IMR-90 (cell line): Measurements from ENCODE around the gene S100A5. TPM values are rescaled to one million over a fixed set of nuclear protein-coding genes. Genes with fewer than 3 reads are reported as not detected.

ENCODE experiments used
- FOS ChIP-seq: fragments of 150-350 bp; IDR thresholded peaks from 2 replicates; pipeline ENCODE4 v1.6.1; 2016; ENCODE audit warnings: low read depth, low read length
- MAFK ChIP-seq: IDR thresholded peaks from 2 replicates; pipeline ENCODE4 v1.6.1; 2012; ENCODE audit warnings: low read depth, low read length, improper control_type of control experiment
- MXI1 ChIP-seq: IDR thresholded peaks from 2 replicates; pipeline ENCODE4 v1.6.1; 2012; ENCODE audit warnings: low read depth, mild to moderate bottlenecking, low read length, moderate library complexity, borderline replicate concordance
- POLR2A ChIP-seq: IDR thresholded peaks from 2 replicates; pipeline ENCODE4 v1.6.1; 2012; ENCODE audit warnings: mild to moderate bottlenecking, low read depth, low read length
- polyA plus RNA-seq, 3 experiments: library from polyadenylated mRNA; depleted of rRNA; stranded (reverse); fragments of >200 nt; gene quantifications; 2 replicates each; pipeline ENCODE4 v1.2.3, GENCODE V29; 2012; ENCODE audit warnings: low replicate concordance in 1 of 3
- total RNA-seq: library from RNA; depleted of rRNA; stranded (reverse); fragments of >200 nt; gene quantifications from 2 replicates; pipeline ENCODE4 v1.2.3, GENCODE V29; 2012

The S100A5 gene
- total and polyA plus RNA-seq, 2 of the 4 experiments (the other 2 are of a cell fraction), result 0.27 TPM; not detected in 1

DNA sequence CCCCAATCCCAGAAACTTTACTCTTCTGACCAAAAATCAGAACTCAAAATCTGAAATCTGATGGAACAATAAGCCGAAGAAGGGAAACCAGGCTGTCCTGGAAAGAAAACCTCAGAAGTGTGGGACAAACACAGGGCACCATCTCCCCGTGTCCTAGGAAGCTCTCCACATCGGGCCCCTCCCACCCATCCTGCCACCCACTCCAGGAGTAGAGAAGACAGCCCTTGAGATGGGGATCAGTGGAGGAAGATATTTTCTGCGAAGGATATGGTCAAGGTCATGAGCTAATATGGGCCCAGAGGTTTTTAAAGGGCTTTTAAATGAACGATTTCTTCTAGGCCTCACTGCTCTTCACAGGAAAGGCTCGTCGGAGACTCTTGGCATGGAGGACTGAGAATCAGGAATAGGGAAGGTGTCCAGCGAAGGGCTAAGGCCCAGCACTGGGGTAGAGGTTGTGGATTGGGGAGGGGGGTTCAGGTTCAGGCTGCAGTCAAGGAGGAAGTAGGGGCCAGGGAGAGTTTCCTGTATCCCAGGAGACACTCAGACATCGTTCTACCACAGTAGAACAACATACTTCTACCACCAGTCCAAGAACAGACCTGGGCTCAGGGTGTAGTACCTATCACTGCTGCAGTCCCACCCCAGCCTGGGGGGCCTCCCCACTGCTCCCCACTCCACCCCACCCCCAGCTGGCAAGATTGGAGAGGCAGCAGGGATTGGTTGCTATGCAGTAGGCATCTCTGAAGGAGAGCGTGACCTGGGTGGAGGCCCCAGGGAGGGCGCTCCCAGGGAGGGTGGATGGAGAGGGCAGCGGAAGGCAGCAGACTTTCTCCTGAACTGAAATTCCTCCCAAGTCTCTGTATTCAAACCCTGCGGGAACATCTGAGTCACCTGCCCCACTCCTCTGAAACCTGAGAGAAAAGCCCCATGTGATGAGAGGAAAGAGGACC is 1.2 kb upstream of the S100A5 start (continued):
- TF ChIP-seq MAFK (no peak), POLR2A (no peak), FOS (no peak), MXI1 (no peak)
